ENCODE results near the gene SPATC1L.

DNA sequence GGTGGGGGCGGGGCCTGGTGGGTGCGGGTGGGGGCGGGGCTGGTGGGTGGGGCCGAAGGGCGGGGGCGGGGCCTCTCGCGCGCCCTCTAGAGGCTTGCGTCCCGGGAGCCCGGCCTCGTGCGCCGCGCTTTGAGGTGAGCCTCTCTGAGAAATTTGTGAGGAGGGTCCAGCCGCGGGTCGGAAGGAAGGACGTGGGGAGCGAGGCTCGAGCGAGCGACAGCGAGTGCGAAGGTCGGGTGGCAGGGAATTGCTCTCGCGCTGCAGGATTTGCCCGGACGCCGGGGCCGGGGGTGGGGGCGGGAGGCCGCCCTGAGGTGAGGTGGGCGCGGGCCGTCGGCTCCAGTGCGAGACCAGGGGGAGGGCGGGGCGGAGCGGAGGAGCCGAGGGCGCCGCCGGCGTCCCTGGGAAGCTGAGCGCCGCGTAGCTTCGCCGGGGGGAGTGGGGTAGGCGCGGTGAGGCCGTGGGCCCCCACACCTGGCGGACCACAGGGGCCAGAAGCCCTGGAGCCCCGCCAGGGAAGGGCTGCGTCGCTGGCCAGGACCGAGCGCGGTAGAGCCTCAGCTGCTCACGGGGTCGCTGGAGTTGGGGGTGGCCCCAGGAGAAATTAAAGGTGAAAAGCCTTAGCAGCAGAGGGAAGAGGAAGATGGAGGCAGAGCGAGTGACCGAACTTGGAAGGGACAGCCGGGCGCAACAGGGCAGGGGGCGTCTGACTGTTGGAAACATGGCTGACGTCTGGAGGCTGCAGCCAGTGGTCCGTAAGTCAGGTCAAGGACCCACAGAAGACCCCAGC is 45.1 kb upstream of the SPATC1L start:
- TF ChIP-seq GATA2 (IDR thresholded peaks at IDR 0.05; ENCODE audit: low read depth, low read length) (no peak), GATA3 (IDR thresholded peaks at IDR 0.05; ENCODE audit: low read depth, low read length) (no peak)
